HEK293T (cell line): ENCODE results near the gene RAPGEF3.

Experiments
- ARNT ChIP-seq: fragments of 450-650 bp; IDR thresholded peaks from 2 replicates; pipeline ENCODE4 v1.6.1; 2017; ENCODE audit warnings: mild to moderate bottlenecking
- FOXA1 ChIP-seq: fragments of 450-650 bp; IDR thresholded peaks from 2 replicates; pipeline ENCODE4 v1.6.1; 2016; ENCODE audit warnings: mild to moderate bottlenecking
- FOXM1 ChIP-seq: fragments of 450-650 bp; IDR thresholded peaks from 2 replicates; pipeline ENCODE4 v1.6.1; 2017; ENCODE audit warnings: mild to moderate bottlenecking, borderline replicate concordance
- NFRKB ChIP-seq: fragments of 450-650 bp; IDR thresholded peaks from 2 replicates; pipeline ENCODE4 v1.6.1; 2016; ENCODE audit warnings: mild to moderate bottlenecking, moderate library complexity
- SUZ12 ChIP-seq: fragments of 450-650 bp; IDR thresholded peaks from 2 replicates; pipeline ENCODE4 v1.6.1; 2016; ENCODE audit warnings: mild to moderate bottlenecking
- TARDBP ChIP-seq: fragments of 450-650 bp; IDR thresholded peaks from 2 replicates; pipeline ENCODE4 v1.6.1; 2016
- TF ChIP-seq, protein P1 (sequence below): fragments of 450-650 bp; IDR thresholded peaks from 2 replicates; pipeline ENCODE4 v1.6.1; 2016

DNA sequence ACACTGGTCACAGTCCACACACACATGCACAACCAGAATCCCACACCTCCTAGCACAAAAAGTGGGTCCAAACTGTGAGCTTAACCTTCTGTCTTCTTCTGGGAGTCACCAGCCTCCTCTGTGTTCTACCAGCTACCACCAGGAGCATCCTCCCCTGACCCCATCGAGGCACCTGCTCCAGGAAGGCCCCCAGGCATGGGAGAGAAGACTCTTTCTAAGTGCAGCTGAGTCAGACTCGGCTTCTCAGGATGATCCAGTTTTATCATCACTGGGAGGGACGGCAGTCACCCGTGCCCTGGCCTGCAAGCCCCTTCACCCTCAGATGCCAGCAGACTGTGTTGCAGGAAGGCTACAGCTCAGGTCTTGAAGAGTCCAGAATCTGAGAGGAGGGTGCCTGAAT is 25.5 kb downstream of the RAPGEF3 start:
- TF ChIP-seq, protein P1, sequence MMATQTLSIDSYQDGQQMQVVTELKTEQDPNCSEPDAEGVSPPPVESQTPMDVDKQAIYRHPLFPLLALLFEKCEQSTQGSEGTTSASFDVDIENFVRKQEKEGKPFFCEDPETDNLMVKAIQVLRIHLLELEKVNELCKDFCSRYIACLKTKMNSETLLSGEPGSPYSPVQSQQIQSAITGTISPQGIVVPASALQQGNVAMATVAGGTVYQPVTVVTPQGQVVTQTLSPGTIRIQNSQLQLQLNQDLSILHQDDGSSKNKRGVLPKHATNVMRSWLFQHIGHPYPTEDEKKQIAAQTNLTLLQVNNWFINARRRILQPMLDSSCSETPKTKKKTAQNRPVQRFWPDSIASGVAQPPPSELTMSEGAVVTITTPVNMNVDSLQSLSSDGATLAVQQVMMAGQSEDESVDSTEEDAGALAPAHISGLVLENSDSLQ: no peak
- TF ChIP-seq SUZ12: no peak
- TF ChIP-seq ARNT: no peak
- TF ChIP-seq TARDBP: no peak
- TF ChIP-seq FOXM1: no peak
- TF ChIP-seq FOXA1: no peak
- no peak for TF ChIP-seq NFRKB
